D341Med (cell line): ENCODE data around the gene CRACDL.

Source experiments
- DNase-seq: peaks from one replicate; pipeline ENCODE4 v3.0.0; 2012; ENCODE audit warnings: low spot score

Gene CRACDL, protein sequence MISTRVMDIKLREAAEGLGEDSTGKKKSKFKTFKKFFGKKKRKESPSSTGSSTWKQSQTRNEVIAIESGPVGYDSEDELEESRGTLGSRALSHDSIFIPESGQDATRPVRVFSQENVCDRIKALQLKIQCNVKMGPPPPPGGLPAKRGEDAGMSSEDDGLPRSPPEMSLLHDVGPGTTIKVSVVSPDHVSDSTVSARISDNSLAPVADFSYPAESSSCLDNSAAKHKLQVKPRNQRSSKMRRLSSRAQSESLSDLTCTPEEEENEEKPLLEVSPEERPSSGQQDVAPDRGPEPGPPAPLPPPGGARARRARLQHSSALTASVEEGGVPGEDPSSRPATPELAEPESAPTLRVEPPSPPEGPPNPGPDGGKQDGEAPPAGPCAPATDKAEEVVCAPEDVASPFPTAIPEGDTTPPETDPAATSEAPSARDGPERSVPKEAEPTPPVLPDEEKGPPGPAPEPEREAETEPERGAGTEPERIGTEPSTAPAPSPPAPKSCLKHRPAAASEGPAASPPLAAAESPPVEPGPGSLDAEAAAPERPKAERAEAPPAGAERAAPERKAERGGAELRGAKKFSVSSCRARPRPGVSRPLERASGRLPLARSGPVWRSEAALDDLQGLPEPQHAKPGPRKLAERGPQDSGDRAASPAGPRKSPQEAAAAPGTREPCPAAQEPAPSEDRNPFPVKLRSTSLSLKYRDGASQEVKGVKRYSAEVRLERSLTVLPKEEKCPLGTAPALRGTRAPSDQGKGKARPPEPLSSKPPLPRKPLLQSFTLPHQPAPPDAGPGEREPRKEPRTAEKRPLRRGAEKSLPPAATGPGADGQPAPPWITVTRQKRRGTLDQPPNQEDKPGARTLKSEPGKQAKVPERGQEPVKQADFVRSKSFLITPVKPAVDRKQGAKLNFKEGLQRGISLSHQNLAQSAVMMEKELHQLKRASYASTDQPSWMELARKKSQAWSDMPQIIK

DNA sequence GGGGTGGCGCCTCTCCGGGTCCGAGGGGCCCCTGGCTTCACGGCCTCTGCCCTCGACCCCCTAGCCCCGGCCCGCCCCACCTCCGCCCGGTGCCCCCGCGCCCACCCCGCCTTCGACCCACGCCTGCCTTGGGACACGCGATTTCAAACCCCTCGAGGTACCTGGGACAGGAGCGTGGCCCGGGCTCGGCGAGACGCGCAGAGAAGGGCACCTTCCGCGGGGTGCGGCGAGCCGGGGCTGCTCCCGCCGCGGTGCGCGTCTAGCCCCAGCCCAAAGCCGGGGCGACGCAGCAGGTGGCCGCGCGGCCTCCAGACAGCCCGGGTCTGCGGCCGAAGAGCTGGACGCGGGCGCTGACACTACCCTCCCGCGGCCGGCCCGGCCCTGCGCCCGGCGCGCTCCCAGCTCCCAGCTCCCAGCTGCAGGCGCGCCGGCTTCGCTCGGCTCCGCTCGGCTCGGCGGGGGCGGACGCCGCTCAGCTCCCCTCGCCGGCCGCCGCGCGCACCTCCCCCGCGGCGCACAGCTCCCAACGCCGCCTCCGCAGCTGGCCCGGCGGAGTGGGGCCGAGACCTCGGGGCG, at the start of gene CRACDL:
TSS of gene CRACDL (minus strand) at position 449 of the 576 bp plus-strand sequence. CDS start 89,425 bp downstream, outside the sequence.
- peak; percentile 59 for DNase-seq

DNA sequence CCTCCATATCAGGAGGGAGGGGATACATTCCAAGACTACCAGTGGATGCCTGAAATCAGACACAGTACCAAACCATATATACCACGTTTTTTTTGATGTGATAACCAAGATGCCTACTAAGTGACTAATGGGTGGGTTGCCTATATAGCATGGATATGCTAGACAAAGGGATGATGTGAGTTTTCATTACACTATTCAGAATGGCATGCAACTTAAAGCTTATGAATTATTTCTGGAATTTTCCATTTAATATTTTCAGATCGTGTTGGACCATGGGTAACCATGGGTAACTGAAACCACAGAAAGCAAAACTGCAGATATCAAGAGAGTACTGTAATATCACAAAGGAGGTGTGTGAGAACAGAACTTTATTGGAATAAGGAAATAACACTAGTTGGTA, 39.6 kb upstream of the CRACDL start:
- no peak for DNase-seq

- DNase-seq: no peak
Measured at GRCh38 chr2:98972582-98973167, 36.6 kb upstream of the CRACDL start.

DNA sequence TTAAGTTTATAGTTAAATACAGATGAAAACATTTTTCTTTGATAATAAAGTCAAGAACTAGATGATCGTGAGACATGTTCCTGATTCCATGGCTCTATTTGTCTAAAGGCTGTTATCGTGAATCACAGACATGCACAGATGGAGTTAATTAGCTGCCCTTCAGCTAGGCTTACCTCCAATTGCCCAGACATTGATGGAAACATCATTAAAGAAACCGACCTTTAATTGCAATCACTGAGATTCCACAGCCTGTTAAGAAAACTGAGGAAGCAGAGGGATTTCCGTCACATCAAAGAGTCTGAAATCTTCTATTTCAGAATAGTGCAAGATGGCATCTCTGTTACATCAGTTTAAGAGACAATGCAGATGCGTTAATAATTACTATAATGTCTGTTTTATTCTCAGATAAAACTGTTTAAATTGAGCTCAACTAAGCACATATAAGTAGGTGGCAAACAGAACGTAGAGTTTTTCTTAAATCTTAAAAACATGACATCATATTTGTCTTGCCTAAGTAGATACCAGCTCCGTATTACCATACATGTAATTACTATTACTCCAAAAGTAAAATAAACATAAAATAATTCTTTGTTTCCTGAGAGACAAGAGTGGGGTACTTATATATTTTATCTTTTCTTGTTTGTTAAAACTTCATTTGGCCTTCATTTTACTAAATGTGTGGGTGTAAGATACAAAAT, 23.9 kb upstream of the CRACDL start:
- DNase-seq: no peak

DNA sequence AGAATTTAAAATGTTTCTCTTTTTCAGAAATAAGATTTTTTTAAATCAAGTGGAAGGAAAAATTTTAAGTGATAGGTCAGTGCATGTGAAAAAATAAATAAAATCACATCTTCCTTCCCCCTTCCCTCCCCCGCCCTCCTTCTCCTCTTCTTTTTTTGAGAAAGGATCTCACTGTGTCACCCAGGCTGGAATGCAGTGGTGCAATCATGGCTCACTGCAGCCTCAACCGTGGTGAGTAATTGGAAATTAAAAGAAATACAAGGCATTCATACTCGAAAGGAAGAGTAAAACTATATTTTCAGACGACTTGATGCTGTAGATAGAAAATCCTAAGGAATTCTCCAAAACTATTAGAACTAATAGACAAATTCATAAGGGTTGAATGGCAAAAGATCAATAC, 16.9 kb upstream of the CRACDL start:
- no peak for DNase-seq

DNA sequence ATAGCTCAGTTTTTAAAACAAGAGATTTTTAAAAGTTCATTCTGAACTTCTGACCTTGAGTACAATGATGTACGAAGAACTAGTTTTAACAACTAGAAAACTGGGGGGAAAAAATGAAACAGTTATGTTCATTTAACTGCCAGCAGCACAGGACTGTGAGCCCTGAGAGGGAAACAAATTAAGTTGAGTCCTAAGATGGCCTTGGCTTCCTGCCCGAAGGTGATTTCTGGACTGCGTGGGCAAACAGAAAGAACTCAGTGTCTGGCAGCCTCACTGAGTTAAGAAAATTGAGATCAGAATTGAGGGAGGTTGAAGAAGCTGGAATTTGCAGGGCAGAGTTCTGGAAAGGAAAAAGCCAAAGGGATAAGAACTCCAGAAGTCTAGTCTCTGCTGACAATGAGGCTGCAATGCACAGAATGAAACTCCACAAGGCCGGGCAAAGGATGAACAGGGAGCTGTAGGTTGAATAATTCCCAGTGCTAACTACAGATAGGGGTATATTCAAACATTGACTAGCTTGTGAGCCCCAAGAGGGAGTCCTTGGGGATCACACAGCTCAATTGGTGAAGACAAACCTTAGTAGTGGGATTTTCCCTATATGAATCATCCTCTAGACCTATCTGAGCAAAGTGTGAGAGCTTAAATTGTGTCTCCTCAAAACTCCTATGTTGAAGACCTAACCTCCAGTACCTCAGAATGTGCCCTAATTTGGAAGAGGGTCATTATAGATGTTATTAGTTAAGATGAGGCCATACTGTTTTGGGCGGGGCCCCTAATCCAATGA, 13.1 kb upstream of the CRACDL start:
- no peak for DNase-seq

DNA sequence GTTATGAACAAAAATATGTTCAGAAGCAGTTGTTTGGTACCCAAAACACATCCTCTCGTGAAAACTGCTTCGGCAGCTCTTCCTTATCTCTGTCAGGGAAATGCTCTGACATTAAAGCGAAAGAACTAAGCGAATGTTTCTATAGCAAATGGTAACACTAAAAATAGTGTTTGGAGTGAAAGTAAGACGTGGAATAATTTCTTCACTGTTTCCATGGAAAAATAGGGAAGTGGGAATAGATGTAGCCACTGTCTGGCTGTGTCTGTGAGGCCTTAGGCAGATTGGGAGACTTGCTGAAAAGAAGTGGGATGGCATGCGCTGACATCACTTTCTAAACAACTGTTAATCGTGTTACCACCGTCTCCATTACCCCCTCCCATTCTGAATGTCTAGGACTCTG, 11.5 kb upstream of the CRACDL start:
- DNase-seq: no peak

DNA sequence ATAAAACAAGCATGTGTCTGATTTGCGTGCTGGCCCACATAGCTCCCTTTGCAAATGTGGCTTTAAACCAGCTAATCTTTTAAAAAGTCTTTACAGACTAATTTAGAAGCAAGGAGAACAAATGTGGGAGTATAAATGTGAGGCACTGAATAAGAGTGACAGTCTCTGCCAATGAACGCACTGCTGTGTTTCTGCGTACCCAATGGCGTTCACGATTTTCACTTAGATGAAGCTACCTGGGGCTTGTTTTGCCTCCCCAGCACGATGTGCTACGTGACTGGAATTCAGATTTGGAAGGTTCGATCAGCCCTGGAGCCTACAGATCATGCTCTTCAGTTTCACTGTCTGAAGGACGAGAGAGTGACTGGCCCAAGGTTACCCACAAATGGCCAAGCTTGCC, 10.8 kb upstream of the CRACDL start:
- DNase-seq: no peak

DNA sequence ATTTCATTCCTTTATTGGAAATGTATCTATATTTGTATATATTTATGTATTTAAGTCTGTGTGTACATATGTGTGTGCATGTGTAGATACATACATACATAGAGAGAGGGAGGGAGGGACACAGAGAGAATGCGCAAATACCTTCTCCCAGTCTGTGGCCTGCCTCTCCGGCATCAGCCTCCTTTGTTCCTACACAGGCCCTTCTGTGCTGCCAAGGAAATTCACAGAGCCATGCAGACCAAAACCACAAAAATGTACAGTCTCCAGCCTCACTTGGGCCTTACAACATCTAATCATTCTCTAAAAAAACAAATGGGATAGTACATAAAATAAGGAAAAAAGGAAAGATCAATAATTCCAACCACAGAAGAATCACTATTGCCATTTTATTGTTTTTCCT, 8.8 kb upstream of the CRACDL start:
- DNase-seq: no peak

GRCh38 chr2:98940102-98940501, 4.1 kb upstream of the CRACDL start:
- DNase-seq: no peak

DNA sequence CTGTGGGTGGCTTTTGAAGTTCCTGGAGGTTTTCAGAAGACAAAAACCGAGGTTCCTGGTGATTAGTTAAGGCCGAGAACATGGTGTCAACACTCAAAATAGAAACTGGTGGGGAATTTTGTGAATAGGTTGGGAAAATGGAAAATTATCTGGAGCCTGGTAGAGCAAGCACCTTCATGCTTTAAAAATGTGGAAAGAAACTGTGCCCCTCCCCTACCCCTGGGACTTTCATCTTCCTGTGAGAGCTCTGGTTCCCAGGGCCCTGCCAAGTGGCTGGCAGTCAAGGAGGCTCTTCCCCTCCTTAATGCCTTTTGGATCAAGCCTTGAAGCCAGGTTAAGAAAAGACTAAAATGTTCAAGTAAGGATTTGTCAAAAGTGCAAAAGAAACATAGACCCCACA, 1.9 kb upstream of the CRACDL start:
- no peak for DNase-seq

DNA sequence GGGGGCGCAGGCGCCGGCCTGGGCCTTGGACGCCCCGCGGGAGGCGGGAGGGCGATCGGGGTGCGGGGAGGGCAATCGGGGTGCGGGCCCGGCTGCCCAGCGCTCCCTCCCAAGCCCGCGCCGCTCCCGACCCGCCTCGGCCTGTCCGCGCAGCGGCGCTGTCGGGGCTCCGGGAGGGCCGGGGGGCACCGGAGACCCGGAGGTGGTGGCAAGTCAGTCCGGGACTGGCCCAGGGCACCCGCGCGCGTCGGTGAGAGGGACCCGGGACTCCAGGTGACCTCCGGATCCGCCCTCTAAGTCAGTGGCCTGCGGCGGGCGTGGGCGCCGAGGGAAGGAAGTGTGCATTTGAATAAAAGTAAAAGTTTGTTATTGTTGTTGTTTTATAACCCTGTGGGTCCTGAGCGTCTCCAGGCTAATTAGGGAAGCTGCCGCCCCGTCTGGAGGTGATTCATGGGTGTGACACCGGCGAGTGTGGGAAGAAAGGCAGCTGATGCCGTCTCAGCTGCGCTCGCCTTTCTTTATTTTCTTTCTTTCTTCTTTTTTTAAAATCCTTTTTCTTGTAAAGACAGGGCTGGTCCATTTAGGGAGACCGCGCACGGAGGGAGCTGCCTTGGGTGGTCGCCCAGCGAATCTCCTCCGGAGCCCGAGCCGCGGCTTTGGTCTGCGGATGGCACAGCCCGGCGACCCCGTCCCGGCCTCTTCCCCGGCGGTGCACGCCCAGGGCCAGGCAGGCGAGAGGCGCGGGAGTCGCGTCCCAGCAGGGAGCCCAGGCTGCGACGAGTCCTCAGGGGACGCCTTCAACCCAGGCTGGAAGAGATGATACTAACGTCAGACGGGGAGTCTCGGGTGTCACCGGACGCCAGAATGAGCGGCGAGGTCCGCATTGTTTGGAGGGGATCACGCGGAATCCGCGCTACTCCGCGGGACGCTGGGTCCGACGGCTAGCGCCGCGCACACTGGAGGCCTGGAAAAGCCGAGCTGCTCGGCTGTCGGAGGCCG, 627 bp upstream of the CRACDL start:
- DNase-seq: peak; percentile 46

DNA sequence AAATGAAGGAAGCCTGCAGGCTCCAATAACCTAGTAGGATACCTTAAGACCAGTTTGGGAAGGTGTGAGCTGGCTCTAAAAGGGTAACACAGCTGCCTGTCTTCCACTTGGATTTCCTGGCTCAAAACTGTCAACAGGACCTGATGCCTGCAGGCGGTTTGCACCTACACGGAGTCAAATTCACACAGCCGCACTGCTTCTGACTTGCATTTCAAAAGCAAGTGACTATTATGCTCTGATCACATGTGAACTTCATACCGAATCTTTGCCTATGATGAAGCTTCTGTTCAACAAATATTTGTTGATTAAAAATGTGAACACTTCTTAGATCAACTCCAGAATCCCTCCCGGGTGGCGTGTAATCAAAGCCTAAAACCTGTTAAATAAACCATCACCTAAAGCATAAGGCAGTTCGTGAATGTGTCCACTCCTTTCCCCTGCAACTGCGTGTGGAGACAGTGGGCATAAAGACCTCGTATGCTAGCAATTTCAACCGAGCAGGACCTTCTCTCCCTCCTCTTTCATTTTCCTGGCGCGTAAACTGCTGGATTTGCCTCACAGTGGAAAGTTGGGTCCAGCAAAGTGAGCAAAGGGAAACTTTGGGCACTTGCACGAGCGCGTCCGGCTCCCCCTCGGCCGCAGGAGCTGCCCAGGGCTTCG, 784 bp downstream of the CRACDL start:
- no peak for DNase-seq

DNA sequence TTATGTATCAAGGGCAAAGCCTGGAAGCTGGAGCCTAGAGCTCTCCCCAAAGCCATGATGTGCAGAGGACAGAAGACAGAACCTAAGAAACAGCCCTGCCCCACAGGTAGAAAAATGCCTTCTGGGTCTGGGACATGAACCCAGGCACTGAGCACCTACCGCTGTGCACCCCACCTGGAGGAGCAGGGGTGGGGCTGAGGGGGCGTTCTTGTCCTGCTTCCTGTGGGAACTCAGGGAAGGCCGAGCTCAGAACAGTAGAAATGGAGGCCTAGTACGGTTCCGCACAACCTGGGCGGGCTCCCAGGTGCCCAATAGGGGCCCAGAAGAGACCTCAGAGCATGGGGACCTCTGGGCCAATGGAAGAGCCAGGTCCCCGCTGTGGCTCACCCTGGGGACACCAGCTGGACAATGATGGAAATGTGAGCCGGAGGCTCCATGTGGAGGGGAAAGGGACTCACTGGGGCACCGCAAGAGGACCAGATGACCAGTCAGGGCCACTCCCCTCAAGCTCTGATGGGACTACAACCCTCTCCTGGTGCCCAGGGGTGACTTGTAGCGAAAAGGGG, 3.2 kb downstream of the CRACDL start:
- DNase-seq: no peak

DNA sequence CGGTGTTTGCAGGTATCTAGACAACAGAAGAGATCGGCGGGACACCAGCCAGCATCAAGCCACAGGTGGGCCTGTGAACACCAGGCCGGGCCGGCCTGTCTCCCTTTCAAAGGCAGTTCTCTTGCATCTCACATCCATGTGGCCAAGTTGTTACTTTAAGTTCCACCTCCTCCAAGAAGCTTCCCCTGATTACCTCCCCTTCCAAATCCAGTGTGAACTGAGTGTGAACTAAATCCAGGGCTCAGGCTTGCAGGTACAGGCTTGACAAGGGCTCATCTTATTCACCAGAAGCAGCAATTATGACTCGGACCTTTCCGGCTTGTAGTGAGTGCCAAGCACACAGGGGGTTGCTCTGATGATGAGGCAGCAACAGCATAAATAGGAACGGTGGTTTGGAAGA, 3.9 kb downstream of the CRACDL start:
- no peak for DNase-seq

- DNase-seq: no peak
Measured at GRCh38 chr2:98931596-98931995, 4.4 kb downstream of the CRACDL start.

- no peak for DNase-seq
Measured at GRCh38 chr2:98929920-98930319, 6.1 kb downstream of the CRACDL start.

DNA sequence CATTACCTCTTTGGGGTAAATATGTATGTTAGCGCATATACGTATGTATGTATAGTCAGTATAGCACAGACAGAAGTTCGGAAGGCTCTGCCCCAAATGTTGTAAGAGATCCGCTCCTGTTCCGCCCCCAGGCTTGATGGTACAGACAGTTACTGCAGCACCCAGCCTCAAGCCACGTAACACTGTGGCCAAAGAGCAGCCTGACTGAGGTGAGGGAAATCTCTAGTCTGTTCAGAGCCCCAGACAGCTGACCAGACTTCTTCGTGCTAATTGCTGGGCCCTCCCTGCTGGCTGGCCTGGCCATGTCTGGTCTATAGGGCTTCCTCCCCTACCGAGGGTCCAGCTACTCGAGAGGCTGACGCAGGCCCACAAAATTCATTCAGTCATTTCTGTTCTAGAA, 7.8 kb downstream of the CRACDL start:
- DNase-seq: no peak

GRCh38 chr2:98927027-98927426, 9.0 kb downstream of the CRACDL start:
- DNase-seq: no peak
